WTC11 (cell line): ENCODE data around the gene IRS1. TPM values are rescaled to one million over a fixed set of nuclear protein-coding genes. Genes with fewer than 3 reads are reported as not detected.
"Not testable (repeated sequence)": the region's sequence is repeated elsewhere in the genome, so short reads cannot be mapped to it uniquely, and the experiment has no call there.

ENCODE experiments used
- ATAC-seq: fragments of 200-7000 bp; cut with Tn5 transposase; 2 replicates; pipeline ENCODE4 v1.10.0; 2021; ENCODE audit warnings: mild to moderate bottlenecking, moderate library complexity
- CTCF ChIA-PET: fragments of 300-600 bp; sonication (Branson Sonifier 250); formaldehyde crosslinking; loops from one replicate; lab custom pipeline; 2021; ENCODE audit warnings: antibody characterized with exemption; lab: Charles Lee
- POLR2A ChIA-PET: fragments of 350-600 bp; sonication (Branson Sonifier 250); formaldehyde crosslinking; loops from one replicate; lab custom pipeline; 2021; ENCODE audit warnings: antibody characterized with exemption; lab: Charles Lee
- DNase-seq: peaks from one replicate; pipeline ENCODE4 v3.0.0; 2021; ENCODE audit warnings: low spot score
- H3K27ac Mint-ChIP-seq: 2 replicates; pipeline ENCODE4 v1.8.0; 2021; ENCODE audit warnings: mixed read lengths
- H3K27me3 Mint-ChIP-seq: 2 replicates; pipeline ENCODE4 v1.8.0; 2021; ENCODE audit warnings: low read depth, mild to moderate bottlenecking, moderate library complexity, mixed read lengths
- H3K36me3 Mint-ChIP-seq: 2 replicates; pipeline ENCODE4 v1.8.0; 2021; ENCODE audit warnings: mixed read lengths
- H3K4me1 Mint-ChIP-seq: 2 replicates; pipeline ENCODE4 v1.8.0; 2022; ENCODE audit warnings: mixed read lengths
- H3K4me3 Mint-ChIP-seq: 2 replicates; pipeline ENCODE4 v1.8.0; 2021; ENCODE audit warnings: mild to moderate bottlenecking, moderate library complexity, mixed read lengths
- H3K9me3 Mint-ChIP-seq: 2 replicates; pipeline ENCODE4 v1.8.0; 2021; ENCODE audit warnings: mixed read lengths
- AFF4 ChIP-seq: sonication (generic); formaldehyde crosslinking; IDR thresholded peaks from 2 replicates; pipeline ENCODE4 v1.8.1; 2023; ENCODE audit warnings: mild to moderate bottlenecking, missing genetic modification reagents, borderline replicate concordance
- MAX ChIP-seq: sonication (generic); formaldehyde crosslinking; IDR thresholded peaks from 2 replicates; pipeline ENCODE4 v1.8.0; 2022; ENCODE audit warnings: mild to moderate bottlenecking, missing genetic modification reagents
- NR3C1 ChIP-seq: sonication (generic); formaldehyde crosslinking; conservative IDR thresholded peaks from 2 replicates; pipeline ENCODE4 v1.8.1; 2023; ENCODE audit warnings: low read depth, mild to moderate bottlenecking, missing genetic modification reagents
- PRDM15 ChIP-seq: sonication (generic); formaldehyde crosslinking; IDR thresholded peaks from 2 replicates; pipeline ENCODE4 v1.8.0; 2022; ENCODE audit warnings: missing genetic modification reagents
- PREB ChIP-seq: sonication (generic); formaldehyde crosslinking; IDR thresholded peaks from 2 replicates; pipeline ENCODE4 v1.8.1; 2022; ENCODE audit warnings: mild to moderate bottlenecking, missing genetic modification reagents, moderate library complexity, borderline replicate concordance
- ZBTB43 ChIP-seq: sonication (generic); formaldehyde crosslinking; IDR thresholded peaks from 2 replicates; pipeline ENCODE4 v1.8.1; 2023; ENCODE audit warnings: mild to moderate bottlenecking, missing genetic modification reagents
- ZNF281 ChIP-seq: sonication (generic); formaldehyde crosslinking; IDR thresholded peaks from 2 replicates; pipeline ENCODE4 v1.8.0; 2023; ENCODE audit warnings: mild to moderate bottlenecking, missing genetic modification reagents
- ZNF512 ChIP-seq: sonication (generic); formaldehyde crosslinking; IDR thresholded peaks from 2 replicates; pipeline ENCODE4 v1.8.1; 2022; ENCODE audit warnings: missing genetic modification reagents, borderline replicate concordance
- ZNF671 ChIP-seq: fragments of 250-450 bp; sonication (Bioruptor Pico); IDR thresholded peaks from 2 replicates; pipeline ENCODE4 v1.8.0; 2021; ENCODE audit warnings: mild to moderate bottlenecking
- ZSCAN18 ChIP-seq: fragments of 250-450 bp; sonication (Bioruptor Pico); IDR thresholded peaks from 2 replicates; pipeline ENCODE4 v2.1.2; 2022; ENCODE audit warnings: mild to moderate bottlenecking, moderate library complexity
- total RNA-seq: library from RNA; stranded (reverse); gene quantifications from 3 replicates; pipeline ENCODE4 v1.2.3, GENCODE V29; 2021

IRS1 gene
- total RNA-seq, 1 experiment from 2014 or later = 22.9 TPM

- no peak for ATAC-seq
- peaks cover 4% of the 10 kb centered on the region for H3K4me1 Mint-ChIP-seq
- H3K4me3 Mint-ChIP-seq = no peak overlapping the region
- peaks cover 9% of the 10 kb centered on the region for H3K9me3 Mint-ChIP-seq
- peaks cover 8% of the 10 kb centered on the region for H3K36me3 Mint-ChIP-seq
- TF ChIP-seq ZNF671 (CRISPR knock-in tag) (no peak), PRDM15 (CRISPR knock-in tag) (no peak), ZNF281 (CRISPR knock-in tag) (no peak), ZBTB43 (no peak)
- ChIA-PET CTCF (interaction anchor here (1.4 kb wide), 1 partner anchor 45 kb away, joined by 4 read pairs; no protein-coding TSS in a partner anchor), POLR2A (no interaction called here)
- no peak for DNase-seq
- H3K27ac Mint-ChIP-seq = no peak overlapping the region
- H3K27me3 Mint-ChIP-seq = no peaks in the 10 kb centered on the region; the same call in 1 of the 2 replicates
Measured at GRCh38 chr2:226847090-226847489, 47.5 kb upstream of the IRS1 start.

- no peak for ATAC-seq
- DNase-seq = no peak
- no peak overlapping the region for H3K4me3 Mint-ChIP-seq
- H3K27me3 Mint-ChIP-seq = no peaks in the 10 kb centered on the region; the same call in 1 of the 2 replicates
- ChIA-PET POLR2A (no interaction called here), CTCF (interaction anchor here (1.3 to 1.4 kb wide), 2 partner anchors 43 to 188 kb away, joined by 3 to 4 read pairs; no protein-coding TSS in a partner anchor)
- H3K27ac Mint-ChIP-seq = no peak overlapping the region
- TF ChIP-seq PREB = no peak
- no peak for TF ChIP-seq MAX (CRISPR knock-in tag)
- TF ChIP-seq ZNF512 (CRISPR knock-in tag) = no peak
- no peak for TF ChIP-seq NR3C1 (CRISPR knock-in tag)
- no peak for TF ChIP-seq ZSCAN18
- no peak for TF ChIP-seq AFF4 (CRISPR knock-in tag)
- peaks cover 12% of the 10 kb centered on the region for H3K9me3 Mint-ChIP-seq
- H3K4me1 Mint-ChIP-seq = peaks cover 4% of the 10 kb centered on the region
- H3K36me3 Mint-ChIP-seq = peaks cover 15% of the 10 kb centered on the region
Measured at GRCh38 chr2:226845386-226846116, 45.9 kb upstream of the IRS1 start.

- POLR2A ChIA-PET, H3K27ac Mint-ChIP-seq, DNase-seq, ATAC-seq, H3K4me1 Mint-ChIP-seq, H3K4me3 Mint-ChIP-seq, H3K27me3 Mint-ChIP-seq, CTCF ChIA-PET: not testable (repeated sequence)
- peaks cover 12% of the 10 kb centered on the region for H3K9me3 Mint-ChIP-seq
- H3K36me3 Mint-ChIP-seq = peaks cover 19% of the 10 kb centered on the region
Measured at GRCh38 chr2:226843001-226843400, 43.4 kb upstream of the IRS1 start.
